HG03575 (cell line): Measurements from ENCODE around the gene TMEM132E.

Experiments
- ATAC-seq: cut with Tn5 transposase; IDR thresholded peaks from one replicate; pipeline ENCODE4 v1.9.1; 2021; ENCODE audit not compliant: unreplicated experiment, insufficient number of reproducible peaks, low FRiP score; ENCODE audit errors: extremely low read depth

The TMEM132E gene

GRCh38 chr17:34673516-34673915, 94.1 kb downstream of the TMEM132E start:
- ATAC-seq, result no peak

GRCh38 chr17:34673995-34674890, 94.9 kb downstream of the TMEM132E start:
- ATAC-seq, result no peak

- no peak for ATAC-seq
Observed at GRCh38 chr17:34675143-34675542, 95.8 kb downstream of the TMEM132E start.

- no peak for ATAC-seq
Observed at GRCh38 chr17:34675605-34676004, 96.2 kb downstream of the TMEM132E start.

- ATAC-seq, result no peak
Observed at GRCh38 chr17:34680151-34680550, 100.8 kb downstream of the TMEM132E start.

GRCh38 chr17:34682305-34682704, 102.9 kb downstream of the TMEM132E start:
- no peak for ATAC-seq

GRCh38 chr17:34683390-34683789, 104.0 kb downstream of the TMEM132E start:
- ATAC-seq, result no peak
